K562 (cell line): ENCODE results near the gene GZMH. TPM values are rescaled to one million over a fixed set of nuclear protein-coding genes. Genes with fewer than 3 reads are reported as not detected.

Experiments
- ATAC-seq: fragments of 200-7000 bp; cut with Tn5 transposase; 3 replicates; pipeline ENCODE4 v1.9.1; 2020; ENCODE audit warnings: moderate library complexity
- BruUV-seq: library from RNA; stranded (reverse); fragments of 400-500 nt; replicated peaks from 2 replicates; lab custom pipeline; 2021; lab: Mats Ljungman, UMichigan
- CTCF ChIA-PET: fragments of 300-600 bp; formaldehyde crosslinking; extraction: SDS; loops from one replicate; lab custom pipeline; 2021; ENCODE audit warnings: low intra/inter-chr PET ratio; lab: Yijun Ruan, JAX
- POLR2A ChIA-PET: fragments of 300-600, 350-650 bp; sonication (Branson Sonifier 250); formaldehyde crosslinking; extraction: SDS; loops from one replicate; lab custom pipeline; 2021; ENCODE audit warnings: antibody characterized with exemption, inconsistent platforms; lab: Yijun Ruan, JAX
- DNase-seq, 4 experiments: peaks; one replicate each; pipeline versions ENCODE4 v3.0.0 to v3.0.0-alpha.2; 2011 to 2018; ENCODE audit warnings: low spot score in 3 of 4, mixed read lengths in 3 of 4; ENCODE audit errors: extremely low read depth in 1 of 4
- FAIRE-seq: peaks from 2 replicates; lab custom pipeline; 2011; peaks lifted over from hg19 to GRCh38; lab: Jason Lieb, UNC
- H2AFZ ChIP-seq: 2 replicates; pipeline ENCODE4 v1.6.0; 2011; ENCODE audit warnings: low read depth, low read length, control low read depth, inconsistent platforms
- H3K27ac ChIP-seq: fragments of 200-600 bp; 3 replicates; pipeline ENCODE4 v1.8.0; 2011; ENCODE audit warnings: low read depth, mild to moderate bottlenecking, control low read depth, inconsistent platforms, low read length, moderate library complexity, mixed read lengths; ENCODE audit errors: extremely low read depth
- H3K27me3 ChIP-seq, 2 experiments: fragments of 300-600 bp in 1 of 2; 2 replicates in 1 of 2; 3 replicates in 1 of 2; pipeline versions ENCODE4 v1.6.0 to v1.8.0; 2011; ENCODE audit warnings: inconsistent platforms in 2 of 2, low read length in 2 of 2, mild to moderate bottlenecking in 1 of 2, mixed read lengths in 1 of 2, moderate library complexity in 1 of 2; ENCODE audit not compliant: control insufficient read depth in 2 of 2, insufficient read depth in 2 of 2
- H3K36me3 ChIP-seq: fragments of 300-600 bp; 3 replicates; pipeline ENCODE4 v1.8.0; 2011; ENCODE audit warnings: mild to moderate bottlenecking, low read length, inconsistent platforms; ENCODE audit not compliant: control insufficient read depth, insufficient read depth
- H3K4me1 ChIP-seq, 2 experiments: fragments of 200-600 bp in 1 of 2; replicated peaks in 1 of 2; 2 replicates in 1 of 2; 3 replicates in 1 of 2; pipeline versions ENCODE4 v1.5.1 to v1.8.0; 2011; ENCODE audit warnings: inconsistent platforms in 2 of 2, low read length in 2 of 2, mild to moderate bottlenecking in 1 of 2, mixed read lengths in 1 of 2, moderate library complexity in 1 of 2; ENCODE audit not compliant: control insufficient read depth in 2 of 2, insufficient read depth in 2 of 2
- H3K4me2 ChIP-seq: 2 replicates; pipeline ENCODE4 v1.6.1; 2011; ENCODE audit warnings: low read length, control low read depth, inconsistent platforms, mixed read lengths; ENCODE audit not compliant: insufficient read depth
- H3K4me3 ChIP-seq: fragments of 200-600 bp; sonication (generic), shearing (Covaris generic); 2 replicates; pipeline ENCODE4 v1.5.1; 2016; ENCODE audit warnings: control low read depth, inconsistent platforms
- H3K79me2 ChIP-seq: fragments of 200-600 bp; 3 replicates; pipeline ENCODE4 v1.8.0; 2011; ENCODE audit warnings: low read length, inconsistent platforms; ENCODE audit not compliant: control insufficient read depth, insufficient read depth
- H3K9ac ChIP-seq, 2 experiments: 2 replicates each; pipeline versions ENCODE4 v1.6.0 to v1.6.1; 2011; ENCODE audit warnings: low read depth in 2 of 2, low read length in 2 of 2, control low read depth in 1 of 2, inconsistent platforms in 1 of 2, mild to moderate bottlenecking in 1 of 2, mixed read lengths in 1 of 2; ENCODE audit not compliant: insufficient read depth in 1 of 2
- H3K9me1 ChIP-seq: one replicate; pipeline ENCODE4 v1.6.0; 2011; ENCODE audit warnings: inconsistent platforms, mild to moderate bottlenecking, low read length, moderate library complexity; ENCODE audit not compliant: control insufficient read depth, insufficient read depth
- H3K9me3 ChIP-seq: replicated peaks from 2 replicates; pipeline ENCODE4 v1.5.1; 2011; ENCODE audit warnings: low read depth, low read length, inconsistent platforms; ENCODE audit not compliant: control insufficient read depth, insufficient read depth
- H4K20me1 ChIP-seq: replicated peaks from 2 replicates; pipeline ENCODE4 v1.6.1; 2011; ENCODE audit warnings: low read length, inconsistent platforms, mixed read lengths; ENCODE audit not compliant: control insufficient read depth, insufficient read depth
- CAMTA2 ChIP-seq: fragments of 250-450 bp; sonication (Bioruptor Pico); conservative IDR thresholded peaks from 2 replicates; pipeline ENCODE4 v1.5.1; 2022
- CSDE1 ChIP-seq, 2 experiments: fragments of 450-650 bp; IDR thresholded peaks; 2 replicates each; pipeline ENCODE4 v1.6.1; 2016; ENCODE audit warnings: mild to moderate bottlenecking in 1 of 2
- ESRRA ChIP-seq: fragments of 450-650 bp; IDR thresholded peaks from 2 replicates; pipeline ENCODE4 v1.6.1; 2014; ENCODE audit warnings: low read depth, mild to moderate bottlenecking, moderate library complexity, borderline replicate concordance
- NONO ChIP-seq, 2 experiments: fragments of 200-400 bp in 1 of 2; fragments of 450-650 bp in 1 of 2; formaldehyde crosslinking in 1 of 2; IDR thresholded peaks; 2 replicates each; pipeline ENCODE4 v1.6.1; 2017; ENCODE audit warnings: low read depth in 2 of 2, mild to moderate bottlenecking in 2 of 2, moderate library complexity in 2 of 2, low read length in 1 of 2
- NUFIP1 ChIP-seq: fragments of 450-650 bp; IDR thresholded peaks from 2 replicates; pipeline ENCODE4 v1.6.1; 2018; ENCODE audit not compliant: partially characterized antibody
- TBP ChIP-seq: optimal IDR thresholded peaks from 2 replicates; pipeline ENCODE3; 2011; ENCODE audit warnings: low read depth, low read length, improper control_type of control experiment
- ZEB2 ChIP-seq: fragments of 450-650 bp; IDR thresholded peaks from 2 replicates; pipeline ENCODE4 v1.6.1; 2016
- WGBS: fragments of 100-300 bp; shearing (Covaris generic); methylation state at CpG from one replicate; pipeline ENCODE4 v1.1.6; 2016; ENCODE audit warnings: low coverage, mixed read lengths; ENCODE audit not compliant: insufficient coverage; ENCODE audit errors: missing lambda C conversion rate; 5-methylcytosine and 5-hydroxymethylcytosine counted together
- in situ Hi-C: fragments of 300-500 bp; cut with MboI; formaldehyde crosslinking; loops from 4 replicates; pipeline ENCODE4 v1.15.0; 2018; ENCODE audit warnings: inconsistent platforms, mixed read lengths
- intact Hi-C: fragments of 100-400 bp; cut with micrococcal nuclease; formaldehyde crosslinking; loops from 2 replicates; pipeline ENCODE4 v1.14.2; 2022
- polyA plus RNA-seq, 8 experiments: library from polyadenylated mRNA; depleted of rRNA in 4 of 8; stranded (reverse) in 5 of 8; unstranded in 3 of 8; fragments of >200 nt; fragmentation: Nextera tagmentation in 2 of 8; fragmentation: Illumina TruSeq in 1 of 8; extraction: Ambion mirVana in 2 of 8; extraction: Trizol in 1 of 8; gene quantifications; 2 replicates each; pipeline versions ENCODE4 v1.2.1 to v1.2.3, GENCODE V29; 2011 to 2014; ENCODE audit warnings: inconsistent platforms in 1 of 8, missing spikeins in 1 of 8
- total RNA-seq, 7 experiments: library from RNA; depleted of rRNA in 6 of 7; stranded (reverse); fragments of >200 nt in 6 of 7; fragmentation: Illumina TruSeq in 2 of 7; extraction: Trizol in 2 of 7; gene quantifications; 2 replicates each; pipeline versions ENCODE4 v1.2.1 to v1.2.3, GENCODE V29; 2011 to 2021; ENCODE audit warnings: low replicate concordance in 1 of 7
- TF ChIP-seq, protein P1 (sequence below): sonication (generic); formaldehyde crosslinking; IDR thresholded peaks from 2 replicates; pipeline ENCODE4 v1.8.0; 2023; ENCODE audit warnings: mild to moderate bottlenecking, missing genetic modification reagents
- TF ChIP-seq, protein P2 (sequence below): sonication (generic); formaldehyde crosslinking; IDR thresholded peaks from 2 replicates; pipeline ENCODE4 v1.8.1; 2023; ENCODE audit warnings: mild to moderate bottlenecking, missing genetic modification reagents
- TF ChIP-seq, protein P3 (sequence below): IDR thresholded peaks from 2 replicates; pipeline ENCODE4 v1.6.1; 2014; ENCODE audit warnings: antibody characterized with exemption
- TF ChIP-seq, protein P4 (sequence below): fragments of 250-450 bp; sonication (Bioruptor Pico); IDR thresholded peaks from 2 replicates; pipeline ENCODE4 v1.5.0; 2022; ENCODE audit warnings: mild to moderate bottlenecking

The GZMH gene
- total and polyA plus RNA-seq, 9 of the 15 experiments (the other 6 are each of a cell fraction or from before 2014, with no cell fraction given), result not detected

DNA sequence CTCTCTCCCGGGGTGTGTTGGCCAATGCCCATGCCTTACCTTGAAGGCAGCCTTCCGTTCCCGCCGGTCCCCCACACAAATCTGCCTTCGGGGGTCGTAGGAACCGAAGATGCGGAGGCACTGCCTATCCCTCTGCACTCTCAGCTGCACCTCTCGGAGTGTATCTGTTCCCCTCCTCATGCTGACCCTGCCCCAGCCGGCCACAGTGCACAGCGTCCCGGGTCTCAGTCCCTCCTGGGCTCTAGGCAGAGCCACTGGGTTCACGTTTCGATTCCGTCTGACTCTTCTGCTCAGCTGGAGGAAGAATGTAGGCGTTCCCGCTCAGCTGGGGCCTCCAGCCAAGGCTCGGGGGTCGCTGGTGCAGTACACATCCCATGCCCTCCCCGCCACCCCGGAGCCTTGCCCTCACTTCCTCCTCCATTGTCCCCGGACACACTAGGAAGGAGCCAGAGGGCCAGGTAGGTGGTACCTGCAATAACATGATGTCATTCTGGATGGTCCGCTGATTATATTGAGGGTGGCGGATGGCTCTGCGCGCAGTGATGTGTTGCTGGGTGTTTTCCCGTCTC, 35.2 kb downstream of the GZMH start (continued):
- TF ChIP-seq, protein P1, sequence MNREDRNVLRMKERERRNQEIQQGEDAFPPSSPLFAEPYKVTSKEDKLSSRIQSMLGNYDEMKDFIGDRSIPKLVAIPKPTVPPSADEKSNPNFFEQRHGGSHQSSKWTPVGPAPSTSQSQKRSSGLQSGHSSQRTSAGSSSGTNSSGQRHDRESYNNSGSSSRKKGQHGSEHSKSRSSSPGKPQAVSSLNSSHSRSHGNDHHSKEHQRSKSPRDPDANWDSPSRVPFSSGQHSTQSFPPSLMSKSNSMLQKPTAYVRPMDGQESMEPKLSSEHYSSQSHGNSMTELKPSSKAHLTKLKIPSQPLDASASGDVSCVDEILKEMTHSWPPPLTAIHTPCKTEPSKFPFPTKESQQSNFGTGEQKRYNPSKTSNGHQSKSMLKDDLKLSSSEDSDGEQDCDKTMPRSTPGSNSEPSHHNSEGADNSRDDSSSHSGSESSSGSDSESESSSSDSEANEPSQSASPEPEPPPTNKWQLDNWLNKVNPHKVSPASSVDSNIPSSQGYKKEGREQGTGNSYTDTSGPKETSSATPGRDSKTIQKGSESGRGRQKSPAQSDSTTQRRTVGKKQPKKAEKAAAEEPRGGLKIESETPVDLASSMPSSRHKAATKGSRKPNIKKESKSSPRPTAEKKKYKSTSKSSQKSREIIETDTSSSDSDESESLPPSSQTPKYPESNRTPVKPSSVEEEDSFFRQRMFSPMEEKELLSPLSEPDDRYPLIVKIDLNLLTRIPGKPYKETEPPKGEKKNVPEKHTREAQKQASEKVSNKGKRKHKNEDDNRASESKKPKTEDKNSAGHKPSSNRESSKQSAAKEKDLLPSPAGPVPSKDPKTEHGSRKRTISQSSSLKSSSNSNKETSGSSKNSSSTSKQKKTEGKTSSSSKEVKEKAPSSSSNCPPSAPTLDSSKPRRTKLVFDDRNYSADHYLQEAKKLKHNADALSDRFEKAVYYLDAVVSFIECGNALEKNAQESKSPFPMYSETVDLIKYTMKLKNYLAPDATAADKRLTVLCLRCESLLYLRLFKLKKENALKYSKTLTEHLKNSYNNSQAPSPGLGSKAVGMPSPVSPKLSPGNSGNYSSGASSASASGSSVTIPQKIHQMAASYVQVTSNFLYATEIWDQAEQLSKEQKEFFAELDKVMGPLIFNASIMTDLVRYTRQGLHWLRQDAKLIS (CRISPR knock-in tag), result no peak
- no peak for TF ChIP-seq ESRRA
- TF ChIP-seq CSDE1 (IDR thresholded peaks at IDR 0.05), result no peak
- TF ChIP-seq CAMTA2 (CRISPR knock-in tag), result no peak
- no peak for TF ChIP-seq NUFIP1

DNA sequence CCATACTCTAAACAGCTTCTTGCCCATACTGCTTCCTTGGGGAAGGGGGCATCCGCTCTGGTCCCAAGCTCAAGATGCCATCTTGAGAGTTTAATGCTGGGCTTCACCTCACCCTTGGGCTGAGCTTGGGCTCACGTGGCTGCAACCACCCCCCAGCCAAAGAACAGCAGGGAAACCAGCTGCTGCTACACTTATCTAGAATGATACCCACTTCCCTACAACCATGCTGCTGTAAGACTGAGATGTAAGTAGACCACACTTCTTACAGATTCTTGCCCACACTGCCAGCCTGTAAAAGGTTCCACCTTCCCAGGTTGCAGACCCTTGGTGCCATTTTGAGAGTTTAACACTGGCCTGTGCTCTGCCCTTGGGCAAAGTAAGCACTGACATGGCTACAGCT, 43.2 kb downstream of the GZMH start:
- BruUV-seq, result no TSS peak
- Histone ChIP-seq H3K36me3 (no peaks in the 10 kb centered on the region), H4K20me1 (no peaks in the 10 kb centered on the region), H3K27ac (no peak overlapping the region), H3K9me3 (no peaks in the 10 kb centered on the region), H3K4me1 (no peaks in the 10 kb centered on the region), H2AFZ (no peak overlapping the region), H3K9me1 (no peaks in the 10 kb centered on the region), H3K4me2 (no peak overlapping the region), H3K4me3 (no peak overlapping the region), H3K27me3 (no peaks in the 10 kb centered on the region), H3K79me2 (no peaks in the 10 kb centered on the region), H3K9ac (no peak overlapping the region)
- in situ Hi-C loops, result no loop called here
- intact Hi-C loops, result no loop called here
- ATAC-seq, result no peak
- ChIA-PET POLR2A (no interaction called here), CTCF (no interaction called here)
- 0% methylated on average over 2 of the region's 2 CpGs for WGBS
- FAIRE-seq, result no peak
- DNase-seq, result no peak
- no peak for TF ChIP-seq TBP
- TF ChIP-seq, protein P2, sequence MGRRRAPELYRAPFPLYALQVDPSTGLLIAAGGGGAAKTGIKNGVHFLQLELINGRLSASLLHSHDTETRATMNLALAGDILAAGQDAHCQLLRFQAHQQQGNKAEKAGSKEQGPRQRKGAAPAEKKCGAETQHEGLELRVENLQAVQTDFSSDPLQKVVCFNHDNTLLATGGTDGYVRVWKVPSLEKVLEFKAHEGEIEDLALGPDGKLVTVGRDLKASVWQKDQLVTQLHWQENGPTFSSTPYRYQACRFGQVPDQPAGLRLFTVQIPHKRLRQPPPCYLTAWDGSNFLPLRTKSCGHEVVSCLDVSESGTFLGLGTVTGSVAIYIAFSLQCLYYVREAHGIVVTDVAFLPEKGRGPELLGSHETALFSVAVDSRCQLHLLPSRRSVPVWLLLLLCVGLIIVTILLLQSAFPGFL (CRISPR knock-in tag), result no peak
- TF ChIP-seq, protein P3, sequence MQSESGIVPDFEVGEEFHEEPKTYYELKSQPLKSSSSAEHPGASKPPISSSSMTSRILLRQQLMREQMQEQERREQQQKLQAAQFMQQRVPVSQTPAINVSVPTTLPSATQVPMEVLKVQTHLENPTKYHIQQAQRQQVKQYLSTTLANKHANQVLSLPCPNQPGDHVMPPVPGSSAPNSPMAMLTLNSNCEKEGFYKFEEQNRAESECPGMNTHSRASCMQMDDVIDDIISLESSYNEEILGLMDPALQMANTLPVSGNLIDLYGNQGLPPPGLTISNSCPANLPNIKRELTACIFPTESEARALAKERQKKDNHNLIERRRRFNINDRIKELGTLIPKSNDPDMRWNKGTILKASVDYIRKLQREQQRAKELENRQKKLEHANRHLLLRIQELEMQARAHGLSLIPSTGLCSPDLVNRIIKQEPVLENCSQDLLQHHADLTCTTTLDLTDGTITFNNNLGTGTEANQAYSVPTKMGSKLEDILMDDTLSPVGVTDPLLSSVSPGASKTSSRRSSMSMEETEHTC, result no peak
- no peak for TF ChIP-seq NONO (IDR thresholded peaks at IDR 0.05; ENCODE audit: low read depth in 2 of 2, low read length in 1 of 2)
- TF ChIP-seq, protein P4, sequence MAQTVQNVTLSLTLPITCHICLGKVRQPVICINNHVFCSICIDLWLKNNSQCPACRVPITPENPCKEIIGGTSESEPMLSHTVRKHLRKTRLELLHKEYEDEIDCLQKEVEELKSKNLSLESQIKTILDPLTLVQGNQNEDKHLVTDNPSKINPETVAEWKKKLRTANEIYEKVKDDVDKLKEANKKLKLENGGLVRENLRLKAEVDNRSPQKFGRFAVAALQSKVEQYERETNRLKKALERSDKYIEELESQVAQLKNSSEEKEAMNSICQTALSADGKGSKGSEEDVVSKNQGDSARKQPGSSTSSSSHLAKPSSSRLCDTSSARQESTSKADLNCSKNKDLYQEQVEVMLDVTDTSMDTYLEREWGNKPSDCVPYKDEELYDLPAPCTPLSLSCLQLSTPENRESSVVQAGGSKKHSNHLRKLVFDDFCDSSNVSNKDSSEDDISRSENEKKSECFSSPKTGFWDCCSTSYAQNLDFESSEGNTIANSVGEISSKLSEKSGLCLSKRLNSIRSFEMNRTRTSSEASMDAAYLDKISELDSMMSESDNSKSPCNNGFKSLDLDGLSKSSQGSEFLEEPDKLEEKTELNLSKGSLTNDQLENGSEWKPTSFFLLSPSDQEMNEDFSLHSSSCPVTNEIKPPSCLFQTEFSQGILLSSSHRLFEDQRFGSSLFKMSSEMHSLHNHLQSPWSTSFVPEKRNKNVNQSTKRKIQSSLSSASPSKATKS (CRISPR knock-in tag), result no peak
- no peak for TF ChIP-seq ZEB2
